NCI-H524 treated with DMSO at 0.1 percent for 48 hours (cell line): ENCODE results near the gene UPK2.
A peak's percentile ranks its signal among the peaks of the same experiment; 100 is the strongest.
"Not testable (repeated sequence)": the region's sequence is repeated elsewhere in the genome, so short reads cannot be mapped to it uniquely, and the experiment has no call there.

ENCODE experiments used
- DNase-seq: peaks from one replicate; lab custom pipeline; 2025; lab: John Stamatoyannopoulos, UW

Gene UPK2

GRCh38 chr11:118988280-118988679 lies 32.2 kb downstream of the UPK2 start:
- no peak for DNase-seq

GRCh38 chr11:118991486-118992038 lies 35.5 kb downstream of the UPK2 start:
- DNase-seq, result not testable (repeated sequence)

DNA sequence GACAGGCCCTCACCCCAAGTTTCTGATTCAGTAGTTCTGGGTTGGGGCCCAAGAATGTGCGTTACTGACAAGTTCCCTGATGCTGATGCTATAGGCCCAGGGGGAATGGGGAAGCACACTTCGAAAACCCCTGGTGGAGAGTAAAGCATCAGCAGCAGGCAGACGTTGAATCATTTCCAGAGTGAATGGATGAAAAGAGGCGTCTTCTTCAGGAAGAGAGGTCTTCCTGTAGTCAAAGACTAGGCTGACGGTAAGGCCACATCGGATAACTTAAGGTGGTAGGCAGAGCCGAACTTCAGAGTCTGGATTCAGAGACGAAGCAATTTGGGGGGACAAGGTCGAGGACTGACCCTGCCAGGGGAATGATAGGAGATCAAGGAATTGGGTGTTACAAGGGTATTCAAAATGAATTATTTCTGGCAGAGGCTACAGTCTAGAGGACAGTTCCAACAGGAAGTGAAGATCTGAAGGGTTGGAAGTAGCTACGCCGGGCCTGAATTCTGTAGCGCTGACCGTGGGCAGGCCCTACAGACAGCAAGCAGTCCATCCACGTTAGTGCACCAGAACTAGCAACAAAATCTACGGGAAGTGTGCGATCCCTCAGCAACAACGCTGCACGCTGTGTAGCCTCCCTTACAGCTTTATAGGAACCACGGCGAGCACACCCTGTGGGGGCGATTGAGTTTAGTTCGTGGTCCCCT lies 41.0 kb downstream of the UPK2 start:
- no peak for DNase-seq

GRCh38 chr11:118997627-118998387 lies 41.7 kb downstream of the UPK2 start, which contains the start of gene CENATAC:
Gene CENATAC, plus strand, starts transcription at chr11:118998138. Its CDS starts 60 bp downstream, at chr11:118998198.
- DNase-seq, result peak; percentile 64

DNA sequence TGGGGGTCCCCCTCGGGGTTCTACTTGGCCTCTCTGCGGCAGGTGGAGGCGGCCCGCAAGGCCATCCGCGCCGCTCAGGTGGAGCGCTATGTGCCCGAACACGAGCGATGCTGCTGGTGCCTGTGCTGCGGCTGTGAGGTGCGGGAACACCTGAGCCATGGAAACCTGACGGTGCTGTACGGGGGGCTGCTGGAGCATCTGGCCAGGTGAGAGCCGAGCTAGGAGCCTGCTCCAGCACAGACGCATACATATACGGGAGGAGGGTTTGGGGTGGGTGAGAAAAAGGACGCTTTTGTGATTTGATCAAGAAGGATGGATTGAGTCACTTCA lies 42.3 kb downstream of the UPK2 start:
- DNase-seq, result no peak

- no peak for DNase-seq
Measured at GRCh38 chr11:118998822-118999221, 42.7 kb downstream of the UPK2 start.

DNA sequence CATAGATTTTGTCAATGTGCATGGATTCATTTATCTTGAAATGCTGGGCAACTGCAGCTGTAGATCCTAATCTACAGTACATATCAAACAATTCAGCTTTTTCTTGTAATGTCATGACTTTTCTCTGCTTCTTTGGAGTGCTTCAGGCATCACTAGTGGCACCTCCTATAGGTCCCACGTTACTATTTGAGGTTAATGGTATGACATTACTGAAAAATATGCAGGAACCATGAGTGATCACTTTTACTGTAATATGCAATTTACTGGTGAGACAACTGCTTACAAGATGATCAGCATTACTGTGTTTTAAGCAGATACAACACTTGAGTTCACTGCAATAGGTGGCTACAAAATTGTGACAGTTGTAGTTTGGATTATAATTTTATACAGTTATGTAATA lies 44.8 kb downstream of the UPK2 start:
- no peak for DNase-seq

- no peak for DNase-seq
Measured at GRCh38 chr11:119006656-119007055, 50.6 kb downstream of the UPK2 start.
